Astrocyte of the hippocampus (primary cell): ENCODE results near the gene LRRC42.
A peak's percentile ranks its signal among the peaks of the same experiment; 100 is the strongest.

Experiments used
- DNase-seq: peaks from one replicate; pipeline ENCODE4 v3.0.0; 2011; ENCODE audit warnings: low read depth, low spot score

Gene LRRC42

GRCh38 chr1:54004481-54005049, 58.4 kb downstream of the LRRC42 start:
- no peak for DNase-seq

- no peak for DNase-seq
These were observed 60.4 kb downstream of the LRRC42 start for GRCh38 chr1:54006508-54006907.

- DNase-seq: no peak
These were observed 61.5 kb downstream of the LRRC42 start for GRCh38 chr1:54007613-54008012.

DNA sequence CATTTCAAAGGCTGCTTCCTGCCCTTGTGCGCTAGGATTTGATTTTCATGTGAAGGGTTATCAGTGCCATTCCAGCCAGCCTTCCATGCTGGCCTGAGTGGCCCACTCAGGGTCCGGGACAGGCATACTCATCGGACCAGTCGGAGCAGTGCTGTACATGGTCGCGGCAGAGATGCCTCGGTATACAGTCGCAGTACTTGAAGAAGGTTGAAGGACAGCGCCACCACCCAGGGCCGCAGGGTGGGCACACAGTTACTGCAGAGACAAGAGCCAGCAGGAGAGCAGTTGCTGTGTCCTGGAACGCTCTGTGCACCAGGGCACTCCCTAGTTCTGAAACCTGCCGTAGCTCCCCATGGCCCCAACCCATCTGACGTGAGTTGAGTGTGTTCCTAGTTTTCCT, 62.7 kb downstream of the LRRC42 start:
- DNase-seq: no peak

DNA sequence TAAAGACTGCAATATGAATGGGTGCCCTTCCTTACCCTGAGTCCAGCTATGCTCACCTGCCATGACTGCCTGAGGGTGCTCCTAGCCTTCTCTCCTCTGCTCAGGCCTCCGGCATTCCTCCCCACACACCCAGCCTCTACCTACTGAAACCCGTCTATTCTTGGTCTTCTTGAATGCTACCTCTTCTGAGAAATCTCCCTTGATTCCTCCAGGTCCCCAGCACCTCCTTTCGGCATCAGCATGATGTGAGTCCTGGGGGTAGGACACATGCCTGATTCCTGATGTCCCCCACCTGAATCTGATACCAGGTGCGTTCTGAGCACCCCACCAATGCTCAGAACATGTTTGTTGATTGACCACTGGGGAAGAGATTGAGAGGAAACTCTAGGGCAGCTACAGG, 63.3 kb downstream of the LRRC42 start:
- DNase-seq: no peak

GRCh38 chr1:54010415-54011117, 64.4 kb downstream of the LRRC42 start:
- no peak for DNase-seq

DNA sequence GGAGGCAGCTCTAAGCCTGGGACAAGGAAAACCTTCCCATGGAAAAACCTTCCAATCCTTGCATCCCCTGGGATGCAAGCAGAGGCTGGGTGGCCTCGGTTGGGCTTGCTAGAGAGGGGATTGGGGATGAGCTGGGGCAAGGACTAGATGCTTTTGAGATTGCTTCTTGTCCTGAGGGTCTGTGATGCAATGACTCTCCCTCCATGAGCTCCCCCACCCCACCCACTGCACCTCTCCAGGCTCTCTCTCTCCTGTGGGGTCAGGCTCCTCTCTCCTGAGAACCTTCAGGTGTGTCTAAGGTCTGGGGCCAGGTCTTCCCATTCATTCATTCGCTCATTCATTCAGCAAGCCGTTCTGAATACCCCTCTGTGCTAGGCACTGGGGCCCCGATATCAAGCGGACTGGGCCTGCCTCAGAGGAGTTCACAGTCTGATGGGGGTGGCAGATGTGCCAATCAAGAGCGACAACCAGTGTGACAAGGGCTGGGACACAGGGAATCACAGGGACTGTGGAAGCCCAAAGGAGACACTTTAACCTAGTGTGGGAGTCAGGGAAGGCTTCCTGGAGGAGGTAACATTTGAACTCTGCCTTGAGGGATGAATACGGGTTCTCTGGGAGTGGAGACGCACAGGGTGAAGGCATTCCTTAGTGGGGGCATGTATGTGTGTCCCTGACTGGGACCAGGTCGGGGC, 65.3 kb downstream of the LRRC42 start:
- DNase-seq: no peak

DNA sequence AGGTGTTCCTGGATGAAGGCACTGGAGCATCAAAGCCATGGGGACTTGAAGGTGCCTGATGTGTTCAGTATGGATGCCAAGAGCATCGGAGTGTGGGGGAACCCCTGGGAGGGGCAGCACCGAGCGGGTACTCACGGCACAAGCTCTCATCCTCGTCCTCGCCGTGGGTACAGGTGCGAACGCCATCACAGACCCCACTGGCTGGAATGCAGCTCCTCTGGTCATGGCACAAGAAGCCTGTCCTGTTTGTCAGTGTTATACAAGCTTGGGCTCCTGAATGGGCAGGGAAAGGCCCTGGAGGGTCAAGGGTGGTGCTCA, 65.8 kb downstream of the LRRC42 start:
- no peak for DNase-seq

GRCh38 chr1:54012863-54013262, 66.7 kb downstream of the LRRC42 start:
- no peak for DNase-seq

GRCh38 chr1:54013393-54014008, 67.4 kb downstream of the LRRC42 start:
- DNase-seq: no peak

DNA sequence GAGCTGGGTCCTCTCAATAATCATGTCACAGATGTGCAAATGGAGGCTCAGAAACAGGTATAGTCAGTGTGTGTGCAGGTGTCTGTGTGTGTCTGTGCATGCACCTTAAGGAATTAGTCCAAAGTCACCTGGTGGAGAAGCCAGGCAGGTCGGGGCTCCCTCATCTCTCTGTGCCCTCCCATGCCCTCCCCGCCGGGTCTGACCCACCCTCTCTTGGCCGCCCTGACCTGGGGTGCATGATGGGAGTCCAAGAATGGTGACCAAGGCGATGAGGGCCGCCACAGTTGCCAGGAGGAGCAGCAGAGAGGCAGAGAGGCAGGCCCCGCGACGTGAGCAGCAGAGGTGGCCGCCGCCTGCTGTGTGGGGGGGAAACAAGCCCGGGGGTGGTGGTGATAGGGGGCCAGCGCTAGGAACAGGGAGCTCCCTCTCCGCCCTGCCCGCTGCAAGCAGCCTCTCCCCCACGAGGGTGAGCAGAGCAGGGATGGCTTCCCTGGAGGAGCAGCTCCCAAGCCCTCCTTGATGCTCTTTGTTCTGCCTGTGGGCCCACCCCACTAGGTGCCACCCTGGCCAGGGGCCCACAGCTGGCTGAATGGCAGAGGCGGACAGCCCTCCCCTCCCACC, 68.0 kb downstream of the LRRC42 start:
- no peak for DNase-seq

- peak; percentile 43 for DNase-seq
These were observed 70.5 kb downstream of the LRRC42 start for GRCh38 chr1:54016343-54017282.
